Neutrophil (primary cell): ENCODE data around the gene TFRC.

Experiments
- H3K27ac ChIP-seq: fragments of 200-600 bp; sonication (generic); 2 replicates; pipeline ENCODE4 v1.5.1; 2016; ENCODE audit warnings: mild to moderate bottlenecking, moderate library complexity
- H3K27me3 ChIP-seq: fragments of 200-600 bp; sonication (generic); 2 replicates; pipeline ENCODE4 v1.6.0; 2016; ENCODE audit warnings: mild to moderate bottlenecking
- H3K36me3 ChIP-seq: fragments of 200-600 bp; sonication (generic); 2 replicates; pipeline ENCODE4 v1.5.1; 2017
- H3K4me1 ChIP-seq, 2 experiments: fragments of 200-600 bp in 1 of 2; sonication (generic) in 1 of 2; 1 replicate in 1 of 2; 2 replicates in 1 of 2; pipeline versions ENCODE4 v1.5.1 to v1.6.1; 2013 to 2016; ENCODE audit warnings: low read depth in 1 of 2, low read length in 1 of 2, mild to moderate bottlenecking in 1 of 2, moderate library complexity in 1 of 2; ENCODE audit not compliant: control insufficient read depth in 1 of 2, insufficient read depth in 1 of 2
- H3K4me3 ChIP-seq, 2 experiments: fragments of 200-600 bp in 1 of 2; sonication (generic) in 1 of 2; 1 replicate in 1 of 2; 2 replicates in 1 of 2; pipeline ENCODE4 v1.5.1; 2013 to 2016; ENCODE audit warnings: low read depth in 1 of 2, low read length in 1 of 2, mild to moderate bottlenecking in 1 of 2, moderate library complexity in 1 of 2
- H3K9me3 ChIP-seq: fragments of 200-600 bp; sonication (generic); 2 replicates; pipeline ENCODE4 v1.5.1; 2016
- TF ChIP-seq, protein P1 (sequence below): fragments of 200-600 bp; sonication (generic); IDR thresholded peaks from 2 replicates; pipeline ENCODE4 v1.5.1; 2016; ENCODE audit warnings: antibody characterized with exemption

Gene TFRC

DNA sequence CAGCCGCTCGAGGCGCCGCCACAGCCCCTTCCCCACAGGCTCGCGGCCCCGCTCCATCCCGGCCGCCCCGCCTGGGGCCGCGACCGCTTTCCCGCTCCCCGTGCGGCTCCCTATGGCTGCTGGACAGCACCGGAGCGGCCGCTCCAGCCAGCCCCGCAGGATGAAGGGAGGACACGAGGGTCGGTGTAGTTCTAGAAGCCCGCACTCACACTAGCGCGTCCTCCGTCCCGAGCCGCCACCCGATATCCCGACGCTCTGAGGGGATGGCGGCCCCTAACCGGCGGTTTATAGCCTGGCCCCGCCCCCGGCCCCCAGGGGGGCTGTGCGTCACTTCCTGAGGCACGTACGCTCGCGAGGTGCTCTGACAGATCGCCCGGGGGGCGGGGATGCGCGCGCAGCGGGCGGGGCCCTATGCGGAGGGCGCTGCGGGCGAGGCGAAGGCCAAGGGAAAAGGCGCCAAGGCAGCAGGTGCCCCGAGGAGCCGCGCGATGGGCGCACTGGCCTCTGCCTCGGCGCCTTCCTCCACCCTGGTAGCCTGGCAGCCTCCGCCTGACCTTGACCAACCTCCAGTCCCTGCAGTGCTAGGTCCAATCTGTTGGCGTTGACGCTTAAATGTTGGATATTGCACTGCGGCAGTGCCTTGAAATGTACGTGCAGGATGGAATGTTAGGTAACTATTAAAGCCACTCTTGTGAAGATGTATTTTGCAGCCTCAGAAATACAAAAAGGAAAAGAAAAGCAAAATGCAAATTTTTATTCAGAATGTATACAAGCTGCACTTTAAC, at the start of gene TFRC:
Gene TFRC (minus strand): TSS at position 257 of the 785 bp plus-strand sequence. CDS start 4,991 bp downstream, outside the sequence.
- TF ChIP-seq, protein P1, sequence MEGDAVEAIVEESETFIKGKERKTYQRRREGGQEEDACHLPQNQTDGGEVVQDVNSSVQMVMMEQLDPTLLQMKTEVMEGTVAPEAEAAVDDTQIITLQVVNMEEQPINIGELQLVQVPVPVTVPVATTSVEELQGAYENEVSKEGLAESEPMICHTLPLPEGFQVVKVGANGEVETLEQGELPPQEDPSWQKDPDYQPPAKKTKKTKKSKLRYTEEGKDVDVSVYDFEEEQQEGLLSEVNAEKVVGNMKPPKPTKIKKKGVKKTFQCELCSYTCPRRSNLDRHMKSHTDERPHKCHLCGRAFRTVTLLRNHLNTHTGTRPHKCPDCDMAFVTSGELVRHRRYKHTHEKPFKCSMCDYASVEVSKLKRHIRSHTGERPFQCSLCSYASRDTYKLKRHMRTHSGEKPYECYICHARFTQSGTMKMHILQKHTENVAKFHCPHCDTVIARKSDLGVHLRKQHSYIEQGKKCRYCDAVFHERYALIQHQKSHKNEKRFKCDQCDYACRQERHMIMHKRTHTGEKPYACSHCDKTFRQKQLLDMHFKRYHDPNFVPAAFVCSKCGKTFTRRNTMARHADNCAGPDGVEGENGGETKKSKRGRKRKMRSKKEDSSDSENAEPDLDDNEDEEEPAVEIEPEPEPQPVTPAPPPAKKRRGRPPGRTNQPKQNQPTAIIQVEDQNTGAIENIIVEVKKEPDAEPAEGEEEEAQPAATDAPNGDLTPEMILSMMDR, result no peak
- Histone ChIP-seq H3K36me3 (no peaks in the 10 kb centered on the region), H3K27ac (peak within 1 kb of the TSS; percentile 85), H3K9me3 (no peaks in the 10 kb centered on the region), H3K27me3 (no peaks in the 10 kb centered on the region), H3K4me3 (peak within 1 kb of the TSS; percentile 92 to 97), H3K4me1 (peaks cover 19 to 20% of the 10 kb centered on the region in 2 experiments)

DNA sequence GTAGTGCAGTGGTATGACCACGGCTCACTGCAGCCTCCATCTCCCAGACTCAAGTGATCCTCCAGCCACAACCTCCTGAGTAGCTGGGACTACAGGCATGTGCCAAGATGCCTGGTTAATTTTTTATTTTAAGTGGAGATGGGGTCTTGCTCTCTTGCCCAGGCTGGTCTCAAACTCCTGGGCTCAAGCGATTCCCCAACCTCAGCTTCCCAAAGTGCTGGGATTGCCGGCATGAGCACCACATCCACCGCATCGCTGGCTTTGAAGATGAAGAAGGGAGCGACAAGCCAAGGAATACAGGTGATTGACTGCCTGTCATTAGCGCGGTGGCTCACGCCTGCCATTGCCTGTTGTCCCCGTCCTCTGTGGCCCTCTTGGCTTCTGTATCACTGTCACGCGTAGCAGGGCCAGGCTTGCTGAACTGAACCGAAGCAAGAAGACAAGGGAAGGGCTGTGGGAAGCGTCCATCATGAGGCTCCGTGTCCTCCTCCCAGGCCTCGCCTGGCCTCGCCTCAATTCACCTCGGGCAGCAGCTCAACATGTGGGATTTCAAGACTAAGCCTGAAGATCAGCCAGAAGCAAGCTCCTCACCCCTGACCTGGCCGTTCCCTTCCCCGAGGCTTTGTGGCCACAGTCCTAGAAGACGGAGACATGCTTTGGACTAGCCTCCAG, 46.4 kb upstream of the TFRC start:
- no peak overlapping the region for H3K27ac ChIP-seq
- peaks cover 2 to 6% of the 10 kb centered on the region in 2 experiments for H3K4me1 ChIP-seq
- no peaks in the 10 kb centered on the region for H3K27me3 ChIP-seq
- TF ChIP-seq, protein P1, result no peak
- no peak overlapping the region for H3K4me3 ChIP-seq
- H3K36me3 ChIP-seq, result no peaks in the 10 kb centered on the region
- no peaks in the 10 kb centered on the region for H3K9me3 ChIP-seq

DNA sequence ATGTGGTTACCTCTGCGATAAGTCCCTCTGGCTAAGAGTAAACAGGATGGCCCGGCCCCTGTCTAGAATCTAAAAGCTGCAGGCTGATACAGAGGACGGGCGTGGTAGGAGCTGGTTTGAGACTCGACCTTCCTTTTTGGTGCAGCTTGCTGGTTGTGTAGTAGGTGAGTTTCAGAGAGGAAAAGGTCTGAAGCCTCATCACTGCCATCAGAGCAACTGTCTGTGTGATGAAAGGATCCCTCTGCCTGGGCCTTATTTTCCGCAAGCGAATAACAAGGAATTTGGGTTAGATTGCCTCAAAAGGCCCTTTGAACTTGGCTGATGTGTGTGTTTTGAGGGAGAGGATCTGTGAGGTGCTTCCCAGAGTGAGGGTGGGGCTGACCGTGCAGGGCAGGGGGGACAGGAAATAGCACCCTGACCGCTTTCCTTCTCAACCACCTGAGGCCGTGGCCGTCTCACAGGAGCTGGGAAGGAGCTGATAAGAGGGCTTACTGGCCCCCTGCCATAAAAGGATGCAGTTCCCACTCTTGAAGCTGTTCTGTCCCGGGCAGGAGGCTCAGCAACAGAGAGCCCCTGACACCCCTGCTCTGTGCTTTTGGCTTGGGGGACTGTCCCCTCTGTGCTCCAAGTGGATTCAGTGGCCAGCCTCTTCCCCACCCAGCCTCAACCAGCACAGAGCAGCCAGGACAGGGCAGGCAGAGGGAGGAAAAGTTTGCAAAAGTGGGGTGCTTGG, 45.6 kb upstream of the TFRC start:
- Histone ChIP-seq H3K36me3 (no peaks in the 10 kb centered on the region), H3K9me3 (no peaks in the 10 kb centered on the region), H3K4me1 (peaks cover 10 to 14% of the 10 kb centered on the region in 2 experiments), H3K4me3 (no peak overlapping the region), H3K27ac (no peak overlapping the region), H3K27me3 (no peaks in the 10 kb centered on the region)
- TF ChIP-seq, protein P1, result no peak

DNA sequence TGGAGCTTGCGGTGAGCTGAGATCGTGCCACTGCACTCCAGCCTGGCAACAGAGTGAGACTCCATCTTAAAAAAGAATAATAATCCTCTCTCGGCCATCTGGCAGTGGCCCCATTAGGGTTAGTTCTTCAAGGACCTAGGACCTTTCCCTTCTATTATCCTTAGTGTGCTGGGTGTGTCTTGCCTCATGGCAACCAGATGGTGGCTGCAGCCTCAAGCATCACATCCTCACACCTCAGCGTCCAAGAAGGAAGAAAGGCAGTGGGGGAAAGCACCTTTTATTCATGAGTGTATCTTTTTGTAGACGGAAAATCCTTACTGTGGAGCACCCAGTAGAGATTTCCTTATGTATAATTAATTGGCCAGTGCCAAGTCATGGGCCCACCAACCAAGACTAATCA, 42.7 kb upstream of the TFRC start:
- H3K27me3 ChIP-seq, result no peaks in the 10 kb centered on the region
- H3K4me3 ChIP-seq, result no peak overlapping the region
- H3K27ac ChIP-seq, result no peak overlapping the region
- H3K4me1 ChIP-seq, result peaks cover 35 to 38% of the 10 kb centered on the region in 2 experiments
- no peaks in the 10 kb centered on the region for H3K36me3 ChIP-seq
- TF ChIP-seq, protein P1, result no peak
- no peaks in the 10 kb centered on the region for H3K9me3 ChIP-seq

DNA sequence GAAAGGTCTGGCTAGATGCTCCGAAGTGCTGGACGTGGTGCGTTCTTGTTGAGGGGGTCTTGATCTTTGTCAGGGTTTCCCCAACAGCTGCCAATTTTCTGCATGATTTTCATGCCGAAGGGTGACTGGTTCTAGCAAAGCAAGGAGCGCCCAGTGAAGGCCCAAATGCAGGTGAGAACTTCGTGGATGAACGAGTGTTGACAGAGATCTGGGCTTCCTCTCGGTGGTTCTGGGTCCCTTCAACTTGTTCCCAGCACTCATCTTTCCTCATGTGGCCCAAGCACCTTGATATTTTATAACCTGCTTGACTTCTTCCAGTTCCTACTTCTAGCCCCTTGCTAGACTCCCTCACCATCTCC, 40.8 kb upstream of the TFRC start:
- peaks cover 35 to 43% of the 10 kb centered on the region in 2 experiments for H3K4me1 ChIP-seq

More for the DNA sequence above, 40.8 kb upstream of the TFRC start:
- no peaks in the 10 kb centered on the region for H3K9me3 ChIP-seq
- H3K27ac ChIP-seq, result no peak overlapping the region
- no peaks in the 10 kb centered on the region for H3K36me3 ChIP-seq
- TF ChIP-seq, protein P1, result no peak
- no peaks in the 10 kb centered on the region for H3K27me3 ChIP-seq
- no peak overlapping the region for H3K4me3 ChIP-seq
